Panc1 (cell line): Measurements from ENCODE around the gene MGAT4C. TPM values are rescaled to one million over a fixed set of nuclear protein-coding genes. Genes with fewer than 3 reads are reported as not detected.

Experiments used
- ATAC-seq: fragments of 200-7000 bp; cut with Tn5 transposase; 2 replicates; pipeline ENCODE4 v1.9.1; 2020; ENCODE audit warnings: mild to moderate bottlenecking, moderate library complexity
- BruUV-seq: library from RNA; stranded (reverse); fragments of 400-500 nt; replicated peaks from 2 replicates; lab custom pipeline; 2021; lab: Mats Ljungman, UMichigan
- CTCF ChIA-PET: fragments of 300-600 bp; sonication (Branson Sonifier 250); formaldehyde crosslinking; loops from one replicate; lab custom pipeline; 2022; ENCODE audit warnings: antibody characterized with exemption; lab: Charles Lee
- POLR2A ChIA-PET: fragments of 300-600 bp; sonication (Branson Sonifier 250); formaldehyde crosslinking; loops from one replicate; lab custom pipeline; 2022; ENCODE audit warnings: antibody characterized with exemption; lab: Charles Lee
- DNase-seq: peaks from one replicate; pipeline ENCODE4 v3.0.0-alpha.2; 2010; ENCODE audit warnings: low read depth, low spot score
- H3K27ac ChIP-seq: 2 replicates; pipeline ENCODE4 v1.5.1; 2011; ENCODE audit warnings: mild to moderate bottlenecking, low read length, inconsistent platforms
- H3K27me3 ChIP-seq: fragments of 200-500 bp; sonication (Bioruptor generic); 2 replicates; pipeline ENCODE4 v1.6.0; 2014; ENCODE audit warnings: low read length, inconsistent platforms; ENCODE audit not compliant: control insufficient read depth, insufficient read depth
- H3K36me3 ChIP-seq: fragments of 200-500 bp; sonication (Bioruptor generic); 2 replicates; pipeline ENCODE4 v1.5.1; 2014; ENCODE audit warnings: inconsistent platforms, mild to moderate bottlenecking, low read length, moderate library complexity; ENCODE audit not compliant: control insufficient read depth, insufficient read depth
- H3K4me1 ChIP-seq: 2 replicates; pipeline ENCODE4 v1.5.1; 2011; ENCODE audit warnings: inconsistent platforms, mild to moderate bottlenecking, low read length, moderate library complexity; ENCODE audit not compliant: control insufficient read depth, insufficient read depth
- H3K4me3 ChIP-seq, 2 experiments: 2 replicates each; pipeline ENCODE4 v1.5.1; 2011 to 2012; ENCODE audit warnings: low read depth in 2 of 2, low read length in 2 of 2, mild to moderate bottlenecking in 2 of 2, inconsistent platforms in 1 of 2, moderate library complexity in 1 of 2
- H3K9me3 ChIP-seq: fragments of 200-500 bp; sonication (Bioruptor generic); 2 replicates; pipeline ENCODE4 v1.5.1; 2014; ENCODE audit warnings: low read depth, mild to moderate bottlenecking, inconsistent platforms, low read length, moderate library complexity; ENCODE audit not compliant: control insufficient read depth, insufficient read depth
- CTCF ChIP-seq: fragments of 450-650 bp; IDR thresholded peaks from 2 replicates; pipeline ENCODE4 v1.5.1; 2017; ENCODE audit warnings: mild to moderate bottlenecking
- POLR2AphosphoS5 ChIP-seq: IDR thresholded peaks from 2 replicates; pipeline ENCODE4 v1.6.1; 2012; ENCODE audit warnings: mild to moderate bottlenecking, low read depth, low read length, moderate library complexity
- REST ChIP-seq, 2 experiments: IDR thresholded peaks; 2 replicates each; pipeline ENCODE4 v1.6.1; 2011 to 2012; ENCODE audit warnings: low read depth in 2 of 2, control low read depth in 1 of 2, low read length in 1 of 2, mild to moderate bottlenecking in 1 of 2, moderate library complexity in 1 of 2; ENCODE audit not compliant: insufficient read depth in 1 of 2
- SIN3A ChIP-seq: IDR thresholded peaks from 2 replicates; pipeline ENCODE4 v1.6.1; 2012; ENCODE audit warnings: low read depth, mild to moderate bottlenecking, low read length, moderate library complexity, borderline replicate concordance; ENCODE audit not compliant: insufficient read depth
- TCF7L2 ChIP-seq: IDR thresholded peaks from 2 replicates; pipeline ENCODE4 v1.6.1; 2011; ENCODE audit warnings: mild to moderate bottlenecking, low read depth, low read length, inconsistent platforms
- in situ Hi-C: cut with HindIII; loops from 2 replicates; pipeline ENCODE4 v1.10.0; 2016; ENCODE audit warnings: low sequenced_read_pairs, low pct_unique_long_range_greater_than_20kb
- intact Hi-C: fragments of 100-400 bp; cut with micrococcal nuclease; formaldehyde crosslinking; loops from one replicate; pipeline ENCODE4 v1.10.0; 2022; ENCODE audit not compliant: unreplicated experiment
- total RNA-seq: library from RNA; stranded (reverse); gene quantifications from one replicate; pipeline ENCODE4 v1.2.1, GENCODE V29; 2021; ENCODE audit not compliant: unreplicated experiment

The MGAT4C gene
- total RNA-seq, 1 experiment from 2014 or later, result not detected

- TF ChIP-seq REST (IDR thresholded peaks at IDR 0.05; ENCODE audit: insufficient read depth in 1 of 2, low read depth in 2 of 2, low read length in 1 of 2), result no peak
- no peak for TF ChIP-seq SIN3A
- no peak for TF ChIP-seq CTCF
- TF ChIP-seq POLR2AphosphoS5, result no peak
- TF ChIP-seq TCF7L2, result no peak
- in situ Hi-C loops (no loop called here), intact Hi-C loops (no loop called here)
- no TSS peak for BruUV-seq
- CTCF ChIA-PET, result no interaction called here
- H3K27me3 ChIP-seq, result no peaks in the 10 kb centered on the region
- no peaks in the 10 kb centered on the region for H3K36me3 ChIP-seq
- no peaks in the 10 kb centered on the region; the same call in 1 of the 2 replicates for H3K9me3 ChIP-seq
- ATAC-seq (no peak), DNase-seq (no peak)
- H3K4me3 ChIP-seq, result no peak overlapping the region
- no peaks in the 10 kb centered on the region for H3K4me1 ChIP-seq
- POLR2A ChIA-PET, result no interaction called here
- H3K27ac ChIP-seq, result no peak overlapping the region
These were observed 241.2 kb downstream of the MGAT4C start for GRCh38 chr12:86015026-86015425.

- intact Hi-C loops, result no loop called here
- Histone ChIP-seq H3K27ac (no peak overlapping the region), H3K4me3 (no peak overlapping the region), H3K36me3 (no peaks in the 10 kb centered on the region), H3K4me1 (no peaks in the 10 kb centered on the region), H3K9me3 (no peaks in the 10 kb centered on the region), H3K27me3 (no peaks in the 10 kb centered on the region)
- no TSS peak for BruUV-seq
- CTCF ChIA-PET, result no interaction called here
- POLR2A ChIA-PET, result no interaction called here
- ATAC-seq (no peak), DNase-seq (no peak)
- TF ChIP-seq REST (IDR thresholded peaks at IDR 0.05; ENCODE audit: insufficient read depth in 1 of 2, low read depth in 2 of 2, low read length in 1 of 2) (no peak), SIN3A (no peak), TCF7L2 (no peak), CTCF (no peak), POLR2AphosphoS5 (no peak)
- in situ Hi-C loops, result no loop called here
These were observed 249.5 kb downstream of the MGAT4C start for GRCh38 chr12:86006727-86007126.
